Measurements from ENCODE around the gene WWTR1. TPM values are rescaled to one million over a fixed set of nuclear protein-coding genes. Genes with fewer than 3 reads are reported as not detected.

WWTR1 gene
- total RNA-seq, 1 donor from 2014 or later: 0.73 TPM

GRCh38 chr3:149610351-149611105, 47.3 kb downstream of the WWTR1 start:
- no peaks in the 10 kb centered on the region for H3K27me3 Mint-ChIP-seq
- ChIA-PET CTCF (no interaction called here), POLR2A (no interaction called here)
- no peaks in the 10 kb centered on the region for H3K9me3 Mint-ChIP-seq
- TF ChIP-seq CTCF (IDR thresholded peaks at IDR 0.05): no peak
- ATAC-seq (ENCODE audit: low read depth) (no peak), DNase-seq (no peak)
- no peaks in the 10 kb centered on the region for H3K4me1 Mint-ChIP-seq
- no peak overlapping the region for H3K4me3 Mint-ChIP-seq
- H3K36me3 Mint-ChIP-seq (ENCODE audit: low read depth): no peaks in the 10 kb centered on the region
- intact Hi-C loops (cut with micrococcal nuclease): no loop called here
- H3K27ac Mint-ChIP-seq: no peak overlapping the region

GRCh38 chr3:149609595-149609994, 48.2 kb downstream of the WWTR1 start:
- no peak for ATAC-seq (ENCODE audit: low read depth)
- no peak for TF ChIP-seq CTCF (IDR thresholded peaks at IDR 0.05)
- intact Hi-C loops (cut with micrococcal nuclease): no loop called here
- CTCF ChIA-PET: no interaction called here
- H3K9me3 Mint-ChIP-seq: no peaks in the 10 kb centered on the region
- DNase-seq: no peak
- H3K36me3 Mint-ChIP-seq (ENCODE audit: low read depth): no peaks in the 10 kb centered on the region
- H3K27me3 Mint-ChIP-seq: no peaks in the 10 kb centered on the region
- no peak overlapping the region for H3K4me3 Mint-ChIP-seq
- H3K4me1 Mint-ChIP-seq: no peaks in the 10 kb centered on the region
- no peak overlapping the region for H3K27ac Mint-ChIP-seq
- POLR2A ChIA-PET: no interaction called here

- CTCF ChIA-PET: no interaction called here
- DNase-seq (no peak), ATAC-seq (ENCODE audit: low read depth) (no peak)
- intact Hi-C loops (cut with micrococcal nuclease): no loop called here
- no peak overlapping the region for H3K4me3 Mint-ChIP-seq
- no peaks in the 10 kb centered on the region for H3K9me3 Mint-ChIP-seq
- no peaks in the 10 kb centered on the region for H3K27me3 Mint-ChIP-seq
- no peaks in the 10 kb centered on the region for H3K36me3 Mint-ChIP-seq (ENCODE audit: low read depth)
- POLR2A ChIA-PET: no interaction called here
- H3K4me1 Mint-ChIP-seq: no peaks in the 10 kb centered on the region
- H3K27ac Mint-ChIP-seq: no peak overlapping the region
- TF ChIP-seq CTCF (IDR thresholded peaks at IDR 0.05): no peak
These were observed 48.8 kb downstream of the WWTR1 start for GRCh38 chr3:149608987-149609386.

GRCh38 chr3:149605902-149606301, 51.9 kb downstream of the WWTR1 start:
- intact Hi-C loops (cut with micrococcal nuclease): no loop called here
- TF ChIP-seq CTCF (IDR thresholded peaks at IDR 0.05): no peak
- POLR2A ChIA-PET: no interaction called here
- peaks cover 12% of the 10 kb centered on the region for H3K4me1 Mint-ChIP-seq
- DNase-seq: no peak
- no peaks in the 10 kb centered on the region for H3K27me3 Mint-ChIP-seq
- no peak for ATAC-seq (ENCODE audit: low read depth)
- H3K36me3 Mint-ChIP-seq (ENCODE audit: low read depth): no peaks in the 10 kb centered on the region
- no peaks in the 10 kb centered on the region for H3K9me3 Mint-ChIP-seq
- no peak overlapping the region for H3K4me3 Mint-ChIP-seq
- CTCF ChIA-PET: no interaction called here
- no peak overlapping the region for H3K27ac Mint-ChIP-seq

- CTCF ChIA-PET: no interaction called here
- ATAC-seq (ENCODE audit: low read depth) (no peak), DNase-seq (no peak)
- TF ChIP-seq CTCF (IDR thresholded peaks at IDR 0.05): no peak
- Mint-ChIP-seq H3K9me3 (no peaks in the 10 kb centered on the region), H3K4me3 (no peak overlapping the region), H3K27ac (no peak overlapping the region), H3K4me1 (peaks cover 12% of the 10 kb centered on the region), H3K36me3 (ENCODE audit: low read depth) (no peaks in the 10 kb centered on the region), H3K27me3 (peaks cover 1% of the 10 kb centered on the region)
- intact Hi-C loops (cut with micrococcal nuclease): no loop called here
- POLR2A ChIA-PET: no interaction called here
These were observed 53.5 kb downstream of the WWTR1 start for GRCh38 chr3:149604125-149604875.
